Fibroblast of the aortic adventitia (primary cell): ENCODE measurements around the gene FRMD5. TPM values are rescaled to one million over a fixed set of nuclear protein-coding genes. Genes with fewer than 3 reads are reported as not detected.
A peak's percentile ranks its signal among the peaks of the same experiment; 100 is the strongest.

Experiments
- DNase-seq: peaks from one replicate; pipeline ENCODE4 v3.0.0-alpha.2; 2010; ENCODE audit warnings: low read depth
- H3K4me3 ChIP-seq: 2 replicates; pipeline ENCODE4 v1.5.1; 2011; ENCODE audit warnings: low read depth, mild to moderate bottlenecking, control low read depth, low read length, moderate library complexity
- total RNA-seq: library from RNA; depleted of rRNA; stranded (reverse); fragments of >200 nt; gene quantifications from 2 replicates; pipeline ENCODE4 v1.2.3, GENCODE V29; 2012; ENCODE audit warnings: low replicate concordance
- TF ChIP-seq, protein P1 (sequence below): IDR thresholded peaks from 2 replicates; pipeline ENCODE4 v1.5.1; 2011; ENCODE audit warnings: mild to moderate bottlenecking, low read length, control low read depth, inconsistent platforms; ENCODE audit not compliant: insufficient read depth

The FRMD5 gene
- total RNA-seq, 1 donor, result 16.3 TPM

DNA sequence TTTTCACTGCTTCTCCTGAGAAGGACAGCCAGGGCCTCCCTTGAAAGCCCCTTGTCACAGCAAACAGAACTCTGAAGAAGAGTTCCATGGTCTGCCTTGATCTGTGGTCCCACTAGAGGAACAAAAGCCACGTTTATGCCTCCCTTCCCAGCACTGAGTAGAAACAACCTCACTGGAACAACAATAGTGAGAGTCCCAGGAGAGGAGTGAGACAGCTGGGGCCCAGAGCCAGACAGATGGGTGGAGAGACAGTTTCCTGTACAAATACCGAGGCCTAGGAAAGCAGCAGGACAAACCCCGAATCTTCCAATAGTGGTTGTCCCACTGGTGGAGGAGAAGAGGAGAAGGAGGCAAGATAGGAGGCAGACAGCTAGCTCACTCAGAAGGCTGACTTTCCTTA is 262.2 kb downstream of the FRMD5 start:
- peak; percentile 61 for DNase-seq
- TF ChIP-seq, protein P1, sequence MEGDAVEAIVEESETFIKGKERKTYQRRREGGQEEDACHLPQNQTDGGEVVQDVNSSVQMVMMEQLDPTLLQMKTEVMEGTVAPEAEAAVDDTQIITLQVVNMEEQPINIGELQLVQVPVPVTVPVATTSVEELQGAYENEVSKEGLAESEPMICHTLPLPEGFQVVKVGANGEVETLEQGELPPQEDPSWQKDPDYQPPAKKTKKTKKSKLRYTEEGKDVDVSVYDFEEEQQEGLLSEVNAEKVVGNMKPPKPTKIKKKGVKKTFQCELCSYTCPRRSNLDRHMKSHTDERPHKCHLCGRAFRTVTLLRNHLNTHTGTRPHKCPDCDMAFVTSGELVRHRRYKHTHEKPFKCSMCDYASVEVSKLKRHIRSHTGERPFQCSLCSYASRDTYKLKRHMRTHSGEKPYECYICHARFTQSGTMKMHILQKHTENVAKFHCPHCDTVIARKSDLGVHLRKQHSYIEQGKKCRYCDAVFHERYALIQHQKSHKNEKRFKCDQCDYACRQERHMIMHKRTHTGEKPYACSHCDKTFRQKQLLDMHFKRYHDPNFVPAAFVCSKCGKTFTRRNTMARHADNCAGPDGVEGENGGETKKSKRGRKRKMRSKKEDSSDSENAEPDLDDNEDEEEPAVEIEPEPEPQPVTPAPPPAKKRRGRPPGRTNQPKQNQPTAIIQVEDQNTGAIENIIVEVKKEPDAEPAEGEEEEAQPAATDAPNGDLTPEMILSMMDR, result no peak
- H3K4me3 ChIP-seq, result no peak overlapping the region

DNA sequence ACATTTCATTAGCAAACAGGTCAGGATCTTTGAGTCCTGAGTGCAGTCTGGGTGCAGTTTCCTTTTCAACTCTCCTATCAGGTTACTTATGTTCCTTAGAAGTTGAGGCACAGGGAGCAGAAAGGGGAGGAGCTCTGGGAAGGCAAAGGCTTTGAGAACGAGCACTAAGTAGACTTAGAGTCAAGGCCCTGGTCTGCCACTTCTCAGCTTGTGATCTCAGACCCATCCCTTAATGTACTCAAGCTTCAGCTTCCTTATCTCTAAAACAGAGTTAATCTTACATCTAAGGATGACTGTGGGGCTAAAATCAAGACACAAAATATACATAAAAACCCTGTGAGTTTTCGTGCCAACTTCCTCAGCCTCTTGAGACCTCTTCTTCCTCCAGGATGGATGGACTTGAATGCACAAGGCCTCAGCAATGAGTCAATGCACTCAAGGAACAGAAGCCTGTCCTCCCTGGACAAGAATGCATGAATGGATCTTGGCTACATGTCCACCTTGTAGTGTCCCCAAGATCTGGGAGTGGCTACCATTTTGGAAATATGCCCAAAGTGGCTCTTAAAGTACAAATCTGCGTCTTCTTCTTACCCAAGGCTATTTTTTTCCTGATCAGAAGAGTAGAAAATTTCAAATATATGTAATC is 263.2 kb downstream of the FRMD5 start:
- TF ChIP-seq, protein P1, result no peak
- H3K4me3 ChIP-seq, result no peak overlapping the region
- DNase-seq, result peak; percentile 49

DNA sequence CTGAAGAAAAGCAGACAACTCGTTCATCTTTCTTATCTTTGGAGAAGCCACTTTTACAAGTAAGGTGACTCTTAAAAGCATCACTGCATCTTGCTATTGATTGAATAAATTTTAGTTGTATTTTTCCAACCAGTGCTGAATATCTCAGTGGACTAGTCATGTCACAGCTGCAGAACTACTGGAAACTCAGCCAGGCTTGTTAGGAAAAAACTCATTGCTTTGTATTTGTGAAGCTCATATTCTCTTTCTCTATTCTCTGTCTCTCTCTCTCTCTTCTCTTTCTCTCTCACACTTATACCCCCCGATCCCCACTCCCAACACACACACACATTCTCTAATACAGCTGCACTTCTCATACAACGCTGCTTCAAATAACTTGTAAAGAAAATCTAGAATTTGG is 264.0 kb downstream of the FRMD5 start:
- H3K4me3 ChIP-seq, result no peak overlapping the region
- no peak for DNase-seq
- TF ChIP-seq, protein P1, result no peak

DNA sequence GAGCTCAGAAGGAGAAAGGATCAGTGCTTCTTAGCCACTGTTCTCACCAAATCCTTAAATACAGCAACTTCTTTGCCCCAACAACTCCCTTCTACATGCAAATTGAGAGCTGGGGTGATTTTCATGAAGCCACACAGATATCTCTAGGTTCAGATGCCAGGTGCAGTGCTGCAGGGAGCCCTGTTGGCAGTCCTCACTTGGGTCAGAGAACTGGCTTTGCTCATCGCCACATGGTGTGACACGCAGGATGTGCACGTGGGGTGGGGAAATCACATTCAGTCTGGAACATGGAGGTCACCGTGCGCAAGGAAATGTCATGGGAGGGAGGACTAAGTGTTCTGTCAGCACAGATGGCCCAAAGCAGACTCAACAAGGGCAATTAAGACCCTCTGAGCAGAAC is 264.5 kb downstream of the FRMD5 start:
- TF ChIP-seq, protein P1, result no peak
- H3K4me3 ChIP-seq, result no peak overlapping the region
- DNase-seq, result no peak

DNA sequence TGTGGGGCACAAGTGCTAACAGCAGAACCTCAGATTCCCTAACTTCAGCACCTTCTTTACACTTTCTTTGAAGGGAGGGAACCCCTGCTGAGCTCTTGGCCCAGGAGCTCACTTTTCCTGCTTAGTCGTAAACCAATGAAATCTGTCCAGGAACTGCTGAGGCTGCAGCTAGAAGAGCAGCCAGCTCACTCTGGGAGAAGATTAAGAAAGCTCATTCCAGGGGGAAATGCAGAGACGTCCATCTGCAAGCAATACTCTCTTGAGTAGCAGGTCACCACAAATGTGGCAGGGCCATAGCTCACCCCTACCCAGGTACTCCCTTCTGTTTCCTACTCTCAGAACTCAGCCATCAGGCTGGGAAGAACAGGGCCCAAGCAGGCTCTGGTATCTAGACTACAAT is 265.0 kb downstream of the FRMD5 start:
- no peak overlapping the region for H3K4me3 ChIP-seq
- DNase-seq, result peak; percentile 48
- TF ChIP-seq, protein P1, result no peak

DNA sequence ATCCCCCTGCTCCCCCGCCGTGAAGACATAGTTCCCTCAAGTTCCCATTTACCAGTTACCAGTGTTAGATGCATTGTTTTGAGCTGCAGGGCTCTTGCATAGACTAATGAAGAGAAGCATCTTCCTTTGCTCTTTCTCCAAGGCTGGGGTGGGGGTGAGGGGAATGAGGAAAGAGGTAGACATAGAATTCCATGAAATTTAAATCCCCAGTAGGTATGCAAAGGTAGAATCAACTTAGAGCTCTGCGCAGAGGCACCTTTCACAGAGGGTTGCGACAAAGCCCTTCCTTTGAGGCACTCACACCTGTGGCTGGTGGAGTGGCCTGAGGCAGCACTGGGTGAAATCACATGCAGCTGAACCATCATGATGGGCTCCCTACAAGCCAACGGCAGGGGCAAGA is 266.9 kb downstream of the FRMD5 start:
- TF ChIP-seq, protein P1, result no peak
- no peak for DNase-seq

DNA sequence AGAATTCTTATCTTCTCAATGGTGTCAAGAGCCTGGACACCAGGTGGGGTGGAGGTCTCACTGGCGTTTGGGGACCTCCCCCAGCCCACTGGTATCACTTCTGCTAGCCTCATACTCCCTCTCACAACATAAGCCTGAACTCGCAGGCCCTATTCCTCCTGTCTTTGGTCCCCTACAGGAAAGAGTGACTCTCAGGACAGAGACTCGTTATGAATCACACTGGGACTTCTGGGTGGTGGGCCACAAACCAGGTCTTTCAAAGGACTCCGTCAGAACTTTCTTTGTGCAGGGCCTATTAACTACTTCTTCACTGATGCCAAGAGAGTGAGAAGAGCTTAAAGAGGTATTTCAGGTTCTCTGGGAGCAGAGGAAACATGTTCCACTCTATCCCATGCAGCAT is 267.9 kb downstream of the FRMD5 start:
- no peak for DNase-seq
- no peak overlapping the region for H3K4me3 ChIP-seq
- TF ChIP-seq, protein P1, result no peak

More for the DNA sequence above, 266.9 kb downstream of the FRMD5 start:
- H3K4me3 ChIP-seq, result no peak overlapping the region
